Measurements from ENCODE around the gene CSF1R.
"Not testable (repeated sequence)": the region's sequence is repeated elsewhere in the genome, so short reads cannot be mapped to it uniquely, and the experiment has no call there.

The CSF1R gene

DNA sequence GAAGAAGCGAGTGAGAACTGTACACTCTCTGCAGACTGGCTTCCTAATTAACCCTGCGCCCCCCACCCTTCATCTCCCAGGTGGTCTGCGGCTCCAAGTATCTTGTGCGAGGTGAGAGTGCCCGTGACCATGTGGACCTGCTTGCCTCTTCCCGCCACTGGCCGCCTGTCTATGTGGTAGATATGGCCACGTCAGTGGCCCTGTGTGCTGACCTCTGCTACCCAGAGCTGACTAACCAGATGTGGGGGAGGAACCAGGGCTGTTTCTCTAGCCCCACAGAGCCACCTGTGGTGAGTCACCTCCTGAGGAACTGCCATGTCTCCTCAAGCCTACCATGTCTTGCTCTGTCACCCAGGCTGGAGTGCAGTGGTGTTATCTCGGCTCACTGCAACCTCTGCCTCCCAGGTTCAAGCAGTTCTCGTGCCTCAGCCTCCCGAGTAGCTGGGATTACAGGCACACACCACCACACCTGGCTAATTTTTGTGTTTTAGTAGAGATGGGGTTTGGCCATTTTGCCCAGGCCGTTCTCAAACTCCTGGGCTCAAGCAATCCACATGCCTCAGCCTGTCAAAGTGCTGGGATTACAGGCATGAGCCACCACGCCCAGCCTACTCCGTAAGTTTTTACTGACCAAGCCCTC, 36.1 kb downstream of the CSF1R start:
- not testable (repeated sequence) for H3K9me3 Mint-ChIP-seq (ENCODE audit: low read depth); H3K27me3 Mint-ChIP-seq; H3K4me3 Mint-ChIP-seq; H3K27ac Mint-ChIP-seq; H3K4me1 Mint-ChIP-seq (ENCODE audit: low read depth); H3K36me3 Mint-ChIP-seq

DNA sequence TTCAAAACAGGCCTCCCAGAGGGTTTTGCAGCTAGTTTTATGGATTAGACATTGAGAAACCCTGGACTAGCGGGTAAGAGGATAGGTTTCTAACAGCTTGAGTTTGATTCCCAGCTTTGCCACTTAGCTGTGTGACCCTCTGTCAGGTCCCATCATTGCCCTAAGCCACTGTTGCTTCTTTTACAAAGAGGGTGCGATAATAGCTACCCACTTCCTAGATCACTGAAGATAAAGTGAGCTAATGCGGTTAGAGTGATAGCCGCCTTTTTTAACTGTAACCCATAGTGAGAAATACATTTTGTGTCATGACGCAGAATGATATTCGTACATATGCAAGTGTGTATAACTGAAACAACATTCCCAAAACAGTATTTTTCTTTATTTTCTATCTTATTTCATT, 40.3 kb downstream of the CSF1R start:
- H3K27me3 Mint-ChIP-seq, result no peaks in the 10 kb centered on the region
- no peaks in the 10 kb centered on the region for H3K9me3 Mint-ChIP-seq (ENCODE audit: low read depth)
- no peak overlapping the region for H3K27ac Mint-ChIP-seq
- H3K4me1 Mint-ChIP-seq (ENCODE audit: low read depth), result peaks cover 21% of the 10 kb centered on the region
- no peak overlapping the region for H3K4me3 Mint-ChIP-seq
- H3K36me3 Mint-ChIP-seq, result peaks cover 8% of the 10 kb centered on the region

DNA sequence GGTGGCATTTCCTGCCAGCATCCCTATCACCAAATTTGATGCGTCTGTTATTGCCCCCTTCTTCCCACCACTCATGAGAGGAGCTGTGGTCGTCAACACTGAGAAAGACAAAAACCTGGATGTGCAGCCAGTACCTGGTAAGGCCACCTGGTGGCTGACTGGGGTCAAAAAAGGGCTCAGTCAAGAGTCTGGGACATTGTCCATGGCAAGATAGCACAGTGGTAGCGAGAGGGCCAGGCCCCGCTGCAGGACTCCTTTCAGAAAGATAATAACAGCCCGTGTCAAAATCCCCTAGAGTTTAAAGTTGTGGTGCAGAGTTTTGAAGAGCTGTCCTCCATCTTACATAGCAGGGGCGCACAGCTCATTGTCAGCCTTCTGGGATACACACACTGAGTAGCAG, 40.8 kb downstream of the CSF1R start:
- peaks cover 21% of the 10 kb centered on the region for H3K4me1 Mint-ChIP-seq (ENCODE audit: low read depth)
- peaks cover 8% of the 10 kb centered on the region for H3K36me3 Mint-ChIP-seq

DNA sequence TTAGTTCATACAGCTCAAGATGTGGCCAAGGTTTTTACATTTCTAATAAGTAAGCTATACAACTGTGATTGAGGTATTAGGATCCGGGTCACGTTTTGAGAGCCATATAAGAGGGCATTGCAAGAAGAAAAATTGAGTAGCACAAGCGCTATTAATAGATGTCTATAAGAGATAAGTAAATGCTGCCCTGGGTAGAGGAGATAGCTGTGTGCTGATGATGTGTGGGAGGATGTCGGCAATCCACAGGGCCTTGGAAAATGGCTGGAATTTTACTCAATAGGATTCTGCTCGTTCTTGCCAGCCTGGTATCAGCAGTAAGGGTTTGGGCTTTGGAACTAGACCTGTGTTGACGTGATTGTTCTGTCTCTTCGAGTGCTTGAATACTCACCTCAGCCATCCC, 41.6 kb downstream of the CSF1R start:
- Mint-ChIP-seq H3K9me3 (ENCODE audit: low read depth) (no peaks in the 10 kb centered on the region), H3K4me1 (ENCODE audit: low read depth) (peaks cover 21% of the 10 kb centered on the region), H3K27me3 (no peaks in the 10 kb centered on the region), H3K36me3 (peaks cover 8% of the 10 kb centered on the region), H3K27ac (no peak overlapping the region), H3K4me3 (no peak overlapping the region)

More for the DNA sequence above, 40.8 kb downstream of the CSF1R start:
- no peak overlapping the region for H3K27ac Mint-ChIP-seq
- no peaks in the 10 kb centered on the region for H3K9me3 Mint-ChIP-seq (ENCODE audit: low read depth)
- no peaks in the 10 kb centered on the region for H3K27me3 Mint-ChIP-seq
- H3K4me3 Mint-ChIP-seq, result no peak overlapping the region

DNA sequence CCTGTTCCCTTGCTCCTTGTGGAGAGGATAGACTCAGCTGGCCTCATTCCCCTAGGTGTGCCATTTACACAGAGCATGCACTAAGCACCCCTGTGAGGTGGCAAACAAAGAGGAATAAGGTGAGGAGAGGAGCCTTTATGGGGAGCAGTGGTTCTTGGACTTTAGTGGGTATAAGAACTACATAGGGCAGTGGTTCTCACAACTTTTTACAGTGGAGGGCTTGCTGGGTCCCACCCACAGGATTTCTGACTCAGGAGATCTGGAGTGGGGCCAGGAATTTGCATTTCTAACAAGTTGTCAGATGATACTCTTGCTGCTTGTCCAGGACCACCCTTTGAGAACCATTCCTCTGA, 42.0 kb downstream of the CSF1R start:
- no peaks in the 10 kb centered on the region for H3K27me3 Mint-ChIP-seq
- peaks cover 8% of the 10 kb centered on the region for H3K36me3 Mint-ChIP-seq
- H3K4me1 Mint-ChIP-seq (ENCODE audit: low read depth), result peaks cover 21% of the 10 kb centered on the region
- no peak overlapping the region for H3K27ac Mint-ChIP-seq
- no peak overlapping the region for H3K4me3 Mint-ChIP-seq
- H3K9me3 Mint-ChIP-seq (ENCODE audit: low read depth), result no peaks in the 10 kb centered on the region

DNA sequence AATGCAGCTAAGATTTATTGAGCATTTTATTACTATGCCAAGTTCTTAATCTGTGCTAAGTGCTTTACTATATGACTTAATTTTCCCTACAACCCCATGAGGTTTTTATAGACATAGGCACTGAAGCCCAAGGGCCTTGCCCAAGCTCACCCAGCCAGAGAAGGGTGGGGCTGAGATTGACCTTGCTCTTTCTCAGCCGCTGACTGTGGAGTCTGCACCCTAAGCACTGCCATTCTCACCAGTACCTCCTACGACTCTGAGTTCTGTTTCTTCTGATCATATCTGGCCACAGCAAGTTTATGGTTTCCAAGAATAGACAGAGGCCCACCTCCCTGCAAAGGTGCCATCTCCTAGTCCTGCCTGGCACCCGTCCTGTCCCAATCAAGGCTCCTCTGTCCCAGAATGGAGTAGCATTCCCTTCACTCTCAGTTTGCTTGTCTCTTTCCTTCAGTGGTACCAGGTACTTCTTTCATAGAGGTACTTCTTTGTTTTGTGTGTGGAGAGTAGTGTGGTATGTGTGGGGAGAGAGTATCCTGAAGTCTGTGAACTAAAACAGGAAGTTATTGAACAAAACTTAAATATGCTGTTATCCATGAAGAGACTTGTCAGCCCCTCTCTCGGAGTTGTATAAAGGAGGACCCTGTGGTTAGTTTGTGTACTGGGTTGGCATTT, 42.6 kb downstream of the CSF1R start:
- Mint-ChIP-seq H3K4me1 (ENCODE audit: low read depth) (peaks cover 21% of the 10 kb centered on the region), H3K9me3 (ENCODE audit: low read depth) (no peaks in the 10 kb centered on the region), H3K27ac (peak overlapping the region; percentile 43), H3K27me3 (no peaks in the 10 kb centered on the region), H3K36me3 (peaks cover 8% of the 10 kb centered on the region), H3K4me3 (no peak overlapping the region)

DNA sequence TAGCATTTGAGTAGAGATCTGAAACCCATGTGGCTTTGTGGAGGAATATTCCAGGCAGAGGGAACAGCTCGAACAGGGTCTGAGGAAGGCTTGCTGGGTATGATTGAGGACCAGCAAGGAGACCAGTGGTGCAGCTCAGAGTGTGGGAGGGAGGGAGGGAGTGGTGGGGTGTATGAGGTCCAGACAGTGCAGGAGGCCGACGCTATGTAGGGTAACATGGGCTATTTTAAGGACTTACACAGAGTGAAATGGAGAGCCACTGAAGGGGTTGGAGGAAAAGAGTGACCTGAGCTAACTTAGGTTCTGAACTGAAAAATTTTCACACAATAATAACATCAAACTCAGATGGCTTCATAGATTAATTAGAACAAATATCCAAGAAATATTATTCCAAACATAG, 43.9 kb downstream of the CSF1R start:
- Mint-ChIP-seq H3K9me3 (ENCODE audit: low read depth) (no peaks in the 10 kb centered on the region), H3K27me3 (no peaks in the 10 kb centered on the region), H3K27ac (peak overlapping the region; percentile 50), H3K4me3 (no peak overlapping the region), H3K36me3 (peaks cover 8% of the 10 kb centered on the region), H3K4me1 (ENCODE audit: low read depth) (peaks cover 21% of the 10 kb centered on the region)

DNA sequence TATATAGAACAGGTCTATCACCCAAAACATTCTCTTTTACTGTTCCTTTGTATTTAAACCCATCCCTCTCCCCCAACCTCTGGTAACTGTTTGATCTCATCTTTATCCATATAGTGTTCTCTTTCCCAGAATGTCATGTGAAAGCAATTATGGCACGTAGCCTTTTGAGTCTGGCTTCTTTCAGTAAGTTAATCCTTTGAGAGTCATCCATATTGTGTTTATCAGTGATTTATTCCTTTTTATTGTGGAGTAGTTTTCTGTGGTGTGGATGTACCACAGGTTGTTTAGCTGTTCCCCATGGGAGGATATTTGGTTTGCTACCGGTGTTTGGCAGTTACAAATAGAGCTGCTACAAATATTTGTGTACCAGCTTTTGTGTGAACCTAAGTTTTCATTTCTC, 47.8 kb downstream of the CSF1R start:
- Mint-ChIP-seq H3K36me3 (peaks cover 3% of the 10 kb centered on the region), H3K4me3 (no peak overlapping the region), H3K27ac (no peak overlapping the region), H3K9me3 (ENCODE audit: low read depth) (no peaks in the 10 kb centered on the region), H3K27me3 (no peaks in the 10 kb centered on the region), H3K4me1 (ENCODE audit: low read depth) (peaks cover 15% of the 10 kb centered on the region)

DNA sequence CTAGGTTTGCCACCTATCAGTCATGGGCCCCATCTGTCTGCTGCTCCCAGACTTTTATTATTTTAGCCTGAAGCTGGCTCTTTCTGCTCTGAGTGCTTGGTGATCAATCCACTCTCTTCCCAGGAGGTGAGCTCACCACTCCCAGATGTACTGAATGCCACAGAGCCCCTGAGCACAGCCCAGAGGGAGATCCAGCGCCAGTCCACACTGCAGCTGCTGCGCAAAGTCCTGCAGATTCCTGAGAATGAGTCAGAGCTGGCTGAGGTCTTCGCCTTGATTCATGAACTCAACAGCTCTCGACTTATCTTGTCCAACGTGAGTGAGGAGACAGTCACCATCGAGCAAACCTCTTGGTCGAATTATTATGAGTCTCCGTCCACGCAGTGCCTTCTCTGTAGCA, 49.8 kb downstream of the CSF1R start:
- no peaks in the 10 kb centered on the region for H3K27me3 Mint-ChIP-seq
- no peaks in the 10 kb centered on the region for H3K4me1 Mint-ChIP-seq (ENCODE audit: low read depth)
- H3K27ac Mint-ChIP-seq, result no peak overlapping the region
- peaks cover 3% of the 10 kb centered on the region for H3K36me3 Mint-ChIP-seq
- H3K4me3 Mint-ChIP-seq, result no peak overlapping the region
- no peaks in the 10 kb centered on the region for H3K9me3 Mint-ChIP-seq (ENCODE audit: low read depth)

DNA sequence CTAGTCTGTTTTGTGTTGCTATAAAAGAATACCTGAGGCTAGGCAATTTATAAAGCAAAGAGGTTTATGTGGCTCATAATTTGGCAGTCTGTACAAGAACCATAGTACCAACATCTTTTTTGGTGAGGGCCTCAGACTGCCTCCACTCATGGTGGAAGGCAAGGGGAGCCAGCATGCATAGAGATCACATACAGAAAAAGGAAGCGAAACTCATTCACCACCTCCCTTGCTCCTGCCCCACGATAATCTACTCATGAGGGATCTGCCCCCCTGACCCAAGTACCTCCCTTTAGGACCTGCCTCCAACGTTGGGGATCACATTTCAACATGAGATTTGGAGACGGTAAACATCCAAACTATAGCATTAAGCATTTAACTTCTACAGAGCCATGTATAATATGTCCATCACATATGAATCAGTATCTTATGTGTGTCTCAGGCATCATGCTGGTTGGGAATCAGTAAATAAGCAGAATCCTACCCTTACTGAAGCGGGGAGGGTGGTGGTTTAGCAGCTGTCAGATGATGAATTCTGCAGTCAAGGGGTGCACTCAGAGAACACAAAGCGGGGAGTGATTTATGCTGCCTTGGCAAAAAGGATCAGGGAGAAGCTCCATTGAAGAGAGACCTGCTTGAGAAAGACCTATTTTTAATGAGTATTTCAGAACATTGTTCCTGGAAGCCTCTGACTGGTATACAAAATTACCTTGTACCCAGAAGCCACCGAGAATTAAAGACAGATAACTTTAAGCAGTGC, 51.0 kb downstream of the CSF1R start:
- Mint-ChIP-seq H3K27me3 (no peaks in the 10 kb centered on the region), H3K9me3 (ENCODE audit: low read depth) (no peaks in the 10 kb centered on the region), H3K27ac (no peak overlapping the region), H3K4me3 (no peak overlapping the region), H3K36me3 (peaks cover 4% of the 10 kb centered on the region), H3K4me1 (ENCODE audit: low read depth) (no peaks in the 10 kb centered on the region)

DNA sequence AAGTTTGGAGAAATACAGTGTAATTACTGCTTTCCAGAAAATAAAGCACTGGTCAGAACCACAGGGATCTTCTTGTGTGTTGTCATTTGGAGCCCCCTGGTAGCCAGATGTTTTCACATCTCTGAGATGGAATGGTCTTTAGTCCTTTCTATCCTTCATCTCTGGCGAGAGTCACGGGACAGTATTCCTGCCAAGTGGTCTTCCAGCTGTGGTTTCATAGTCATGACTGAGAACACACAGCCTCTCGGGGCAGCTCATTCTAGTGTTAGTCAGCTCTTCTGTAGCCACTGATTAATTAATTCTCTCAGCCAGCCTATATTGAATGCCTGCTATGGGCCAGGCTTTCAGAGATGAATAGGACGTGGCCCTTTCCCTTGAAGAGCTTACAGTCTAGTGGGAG, 51.7 kb downstream of the CSF1R start:
- no peak overlapping the region for H3K27ac Mint-ChIP-seq
- H3K4me3 Mint-ChIP-seq, result no peak overlapping the region
- H3K4me1 Mint-ChIP-seq (ENCODE audit: low read depth), result no peaks in the 10 kb centered on the region
- peaks cover 4% of the 10 kb centered on the region for H3K36me3 Mint-ChIP-seq
- no peaks in the 10 kb centered on the region for H3K9me3 Mint-ChIP-seq (ENCODE audit: low read depth)
- no peaks in the 10 kb centered on the region for H3K27me3 Mint-ChIP-seq

DNA sequence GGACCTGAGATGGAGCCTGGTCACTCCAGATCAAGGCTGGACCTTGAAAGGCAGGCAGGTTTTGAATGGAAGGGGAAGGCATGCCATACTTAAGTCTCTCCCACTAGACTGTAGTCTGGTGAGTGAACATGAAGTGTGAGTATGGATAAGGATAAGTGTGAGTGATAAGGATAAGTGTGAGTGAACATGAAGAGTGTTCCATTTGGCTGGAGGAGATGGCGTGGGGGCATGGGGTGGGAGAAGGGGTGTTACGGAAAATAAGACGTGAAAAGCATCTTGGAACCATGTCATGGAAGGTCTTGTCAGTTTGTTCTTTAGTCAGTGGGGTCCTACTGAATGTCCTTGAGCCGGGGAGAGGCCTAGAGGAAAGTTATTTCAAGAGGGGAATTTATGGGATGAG, 53.0 kb downstream of the CSF1R start:
- no peak overlapping the region for H3K4me3 Mint-ChIP-seq
- H3K36me3 Mint-ChIP-seq, result peaks cover 4% of the 10 kb centered on the region
- H3K4me1 Mint-ChIP-seq (ENCODE audit: low read depth), result no peaks in the 10 kb centered on the region
- H3K27me3 Mint-ChIP-seq, result no peaks in the 10 kb centered on the region
- H3K27ac Mint-ChIP-seq, result no peak overlapping the region
- H3K9me3 Mint-ChIP-seq (ENCODE audit: low read depth), result no peaks in the 10 kb centered on the region

DNA sequence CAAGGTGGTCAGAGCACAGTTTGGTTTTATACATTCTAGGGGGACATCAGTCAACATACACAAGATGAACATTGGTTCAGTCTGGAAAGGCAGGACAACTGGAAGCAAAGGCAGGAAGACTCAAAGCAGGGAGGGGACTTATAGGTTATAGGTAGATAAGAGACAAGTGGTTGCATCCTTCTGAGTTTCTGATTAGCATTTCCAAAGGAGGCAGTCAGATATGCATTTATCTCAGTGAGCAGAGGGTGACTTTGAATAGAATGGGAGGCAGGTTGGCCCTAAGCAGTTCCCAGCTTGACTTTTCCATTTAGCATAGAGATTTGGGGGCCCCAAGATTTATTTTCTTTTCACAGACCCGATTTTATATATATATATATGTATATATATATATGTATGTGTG, 58.3 kb downstream of the CSF1R start:
- not testable (repeated sequence) for H3K4me1 Mint-ChIP-seq (ENCODE audit: low read depth); H3K36me3 Mint-ChIP-seq; H3K4me3 Mint-ChIP-seq; H3K27me3 Mint-ChIP-seq; H3K9me3 Mint-ChIP-seq (ENCODE audit: low read depth); H3K27ac Mint-ChIP-seq

DNA sequence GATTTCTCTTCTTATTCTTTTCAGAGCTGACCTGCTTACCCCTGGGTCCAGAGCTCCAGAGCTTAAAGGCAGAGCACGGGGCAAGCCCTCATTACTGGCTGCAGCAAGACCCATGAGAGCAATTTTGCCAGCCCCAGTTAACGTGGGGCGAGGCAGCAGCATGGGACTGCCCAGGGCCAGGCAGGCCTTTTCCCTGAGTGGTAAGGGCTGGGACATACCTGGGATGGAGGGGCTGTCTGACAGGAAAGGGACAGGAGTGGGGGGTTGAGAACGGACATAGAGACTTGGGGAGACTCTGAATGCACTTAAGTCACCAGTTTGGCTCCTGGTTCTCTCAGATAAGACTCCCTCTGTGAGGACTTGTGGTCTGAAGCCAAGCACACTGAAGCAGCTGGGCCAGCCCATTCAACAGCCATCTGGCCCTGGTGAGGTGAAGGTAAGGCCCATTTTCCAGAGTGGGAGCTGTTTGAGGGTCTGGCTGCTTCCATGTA, 59.6 kb downstream of the CSF1R start:
- Mint-ChIP-seq H3K4me1 (ENCODE audit: low read depth) (peaks cover 5% of the 10 kb centered on the region), H3K9me3 (ENCODE audit: low read depth) (no peaks in the 10 kb centered on the region), H3K27me3 (no peaks in the 10 kb centered on the region), H3K27ac (no peak overlapping the region), H3K36me3 (peaks cover 13% of the 10 kb centered on the region), H3K4me3 (no peak overlapping the region)

DNA sequence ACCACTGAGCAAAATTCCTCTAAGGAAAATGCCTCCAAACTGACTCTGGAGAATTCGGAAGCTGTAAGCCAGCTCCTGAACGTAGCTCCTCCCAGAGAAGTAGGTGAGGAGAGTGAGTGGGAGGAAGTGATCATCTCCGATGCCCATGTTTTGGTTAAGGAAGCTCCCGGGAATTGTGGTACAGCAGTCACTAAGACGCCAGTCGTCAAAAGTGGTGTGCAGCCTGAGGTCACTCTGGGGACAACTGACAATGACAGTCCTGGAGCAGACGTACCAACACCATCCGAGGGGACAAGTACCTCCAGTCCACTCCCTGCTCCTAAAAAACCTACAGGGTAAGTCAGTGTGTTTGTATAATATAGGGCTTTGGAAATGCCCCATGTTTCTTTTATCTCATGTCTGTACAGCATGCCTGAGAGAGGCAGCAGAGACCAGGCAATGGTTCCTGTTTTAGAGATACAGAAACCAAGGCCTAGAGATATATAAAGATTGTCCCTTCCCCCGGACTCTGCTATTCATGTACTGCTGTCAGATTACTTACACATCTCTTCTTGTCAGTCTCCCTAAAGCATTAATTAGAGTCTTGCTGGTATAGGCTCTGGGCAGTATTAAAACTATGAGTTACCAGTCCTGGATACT, 61.9 kb downstream of the CSF1R start:
- Mint-ChIP-seq H3K27me3 (no peaks in the 10 kb centered on the region), H3K27ac (no peak overlapping the region), H3K4me3 (no peak overlapping the region), H3K9me3 (ENCODE audit: low read depth) (no peaks in the 10 kb centered on the region), H3K4me1 (ENCODE audit: low read depth) (peaks cover 8% of the 10 kb centered on the region), H3K36me3 (peaks cover 14% of the 10 kb centered on the region)
